Right lobe of liver (tissue), 6 donors: ENCODE data around the gene C1orf53. TPM values are rescaled to one million over a fixed set of nuclear protein-coding genes. Genes with fewer than 3 reads are reported as not detected.

Source experiments
- ATAC-seq, 4 donors: fragments of 200-7000 bp; cut with Tn5 transposase; one replicate each; pipeline ENCODE4 v1.9.1; 2020; ENCODE audit warnings: mild to moderate bottlenecking in 4 of 4, moderate library complexity in 4 of 4
- DNase-seq, 3 donors: peaks; one replicate each; pipeline ENCODE4 v3.0.0-alpha.2; 2020
- H3K27ac ChIP-seq, 3 donors: fragments of 200-600 bp; one replicate each; pipeline ENCODE4 v1.8.0; 2022
- H3K27me3 ChIP-seq, 2 donors: fragments of 200-600 bp; one replicate each; pipeline ENCODE4 v1.8.0; 2022
- H3K36me3 ChIP-seq, 4 donors: fragments of 200-600 bp; sonication (generic) in 1 of 4; one replicate each; pipeline versions ENCODE4 v1.5.1 to v1.8.0; 2017 to 2022; ENCODE audit warnings: control low read depth in 1 of 4
- H3K4me1 ChIP-seq, 4 donors: fragments of 200-600 bp; sonication (generic) in 1 of 4; one replicate each; pipeline versions ENCODE4 v1.5.1 to v1.8.0; 2017 to 2022; ENCODE audit warnings: control low read depth in 1 of 4
- H3K4me3 ChIP-seq, 3 donors: fragments of 200-600 bp; one replicate each; pipeline ENCODE4 v1.8.0; 2022
- H3K9me3 ChIP-seq, 4 donors: fragments of 200-600 bp; sonication (generic) in 1 of 4; one replicate each; pipeline versions ENCODE4 v1.5.1 to v1.8.0; 2017 to 2022; ENCODE audit warnings: control low read depth in 1 of 4
- CTCF ChIP-seq, 4 donors: fragments of 200-600 bp in 3 of 4; fragments of 450-650 bp in 1 of 4; IDR thresholded peaks; one replicate each; pipeline versions ENCODE4 v1.5.1 to v1.8.0; 2016 to 2022; ENCODE audit warnings: antibody characterized with exemption in 4 of 4, mild to moderate bottlenecking in 2 of 4
- POLR2A ChIP-seq: fragments of 450-650 bp; IDR thresholded peaks from one replicate; pipeline ENCODE4 v1.6.1; 2017; ENCODE audit warnings: antibody characterized with exemption, mild to moderate bottlenecking
- WGBS: methylation state at CpG from one replicate; pipeline ENCODE4 v1.1.6; 2018; ENCODE audit warnings: low coverage, low lambda C conversion rate; ENCODE audit not compliant: insufficient coverage; ENCODE audit errors: missing lambda C conversion rate; 5-methylcytosine and 5-hydroxymethylcytosine counted together
- intact Hi-C, 2 donors: fragments of 100-400 bp; cut with DNase I; formaldehyde crosslinking; loops; one replicate each; pipeline versions ENCODE4 v1.11.2 to v1.14.1; 2022
- total RNA-seq, 6 experiments: library from RNA; depleted of rRNA in 2 of 6; stranded (reverse); fragments of >200 nt in 2 of 6; fragmentation: NEBNext Ultra II Directional in 3 of 6; extraction: Animal tissue kit (Norgen Biotek cat#: 25700) in 3 of 6; gene quantifications; one replicate each; pipeline versions ENCODE4 v1.1.0 to v1.2.4, GENCODE V29; 2016 to 2023
- donor health status: DM: no; HTN: yes; CAD: no.
- donor health status: DM: no; HTN: no; CAD: no.
- donor health status: DM: no; HTN: no; CAD: no.
- donor health status: DM: no; HTN: yes; CAD: no.
- donor health status: DM: no; HTN: yes; CAD: no.

C1orf53 gene
- total RNA-seq, 6 experiments from 2014 or later: 4.0 to 8.9 (median 6.2) TPM

- H3K9me3 ChIP-seq: no peaks in the 10 kb centered on the region
- H3K36me3 ChIP-seq: no peaks in the 10 kb centered on the region
- H3K4me1 ChIP-seq: peaks cover 0 to 17% (median 7%) of the 10 kb centered on the region in 4 donors
- TF ChIP-seq POLR2A (no peak), CTCF (IDR thresholded peaks at IDR 0.05) (no peak)
- H3K27me3 ChIP-seq: no peaks in the 10 kb centered on the region
- no peak overlapping the region for H3K27ac ChIP-seq
- ATAC-seq: no peak
- intact Hi-C loops: no loop called here
- H3K4me3 ChIP-seq: no peak overlapping the region
- 53% methylated on average over 11 of the region's 11 CpGs for WGBS
- DNase-seq: no peak
Observed at GRCh38 chr1:197904126-197904787, 1.8 kb downstream of the C1orf53 start.

DNA sequence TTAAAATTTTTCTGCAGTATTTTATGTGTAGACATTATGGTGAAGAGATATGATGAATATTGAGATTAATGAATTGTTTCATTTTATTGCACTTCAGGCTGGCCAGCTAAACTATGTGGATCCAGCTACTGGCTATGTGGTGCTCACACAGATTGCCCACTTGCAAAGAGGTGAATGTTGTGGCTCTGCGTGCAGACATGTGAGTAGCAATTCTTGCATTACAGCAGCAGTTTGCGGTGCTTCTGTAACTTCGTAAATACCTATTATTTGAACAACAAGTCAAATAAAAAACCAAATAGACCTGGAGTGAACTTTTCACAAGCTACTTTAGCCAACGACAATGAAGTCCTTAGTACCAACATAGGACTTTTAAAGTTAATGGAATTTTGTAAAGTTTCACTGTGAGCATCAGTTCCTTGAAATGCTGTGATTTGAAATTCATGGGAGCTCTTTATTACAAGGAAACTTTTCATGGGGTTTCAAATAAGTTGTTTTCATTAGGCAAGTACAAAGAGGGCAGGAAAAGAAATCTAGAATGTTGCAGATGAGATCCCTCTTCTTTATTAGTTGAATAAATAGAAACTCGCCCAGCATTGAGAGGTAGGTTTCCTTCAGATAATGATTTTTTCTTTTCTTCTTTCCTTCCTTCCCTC is 3.4 kb downstream of the C1orf53 start:
- H3K36me3 ChIP-seq: no peaks in the 10 kb centered on the region
- H3K27me3 ChIP-seq: peaks cover 0 to 15% of the 10 kb centered on the region in 2 donors
- H3K4me1 ChIP-seq: peaks cover 0 to 24% (median 9%) of the 10 kb centered on the region in 4 donors
- no peak overlapping the region for H3K27ac ChIP-seq
- intact Hi-C loops: no loop called here
- ATAC-seq (no peak), DNase-seq (no peak)
- H3K4me3 ChIP-seq: no peak overlapping the region
- no peaks in the 10 kb centered on the region for H3K9me3 ChIP-seq
- no peak for TF ChIP-seq POLR2A
- WGBS: 26% methylated on average over 5 of the region's 5 CpGs

- no peak for ATAC-seq
- WGBS: 64% methylated on average over 3 of the region's 3 CpGs
- TF ChIP-seq POLR2A: no peak
- TF ChIP-seq CTCF (IDR thresholded peaks at IDR 0.05): no peak
- peaks cover 3 to 25% of the 10 kb centered on the region in 2 donors for H3K27me3 ChIP-seq
- H3K27ac ChIP-seq: no peak overlapping the region
- no peaks in the 10 kb centered on the region for H3K9me3 ChIP-seq
- no peak for DNase-seq
- peaks cover 0 to 45% (median 19%) of the 10 kb centered on the region in 4 donors for H3K4me1 ChIP-seq
- H3K4me3 ChIP-seq: no peak overlapping the region
- intact Hi-C loops: no loop called here
- no peaks in the 10 kb centered on the region for H3K36me3 ChIP-seq
Observed at GRCh38 chr1:197907846-197908616, 5.6 kb downstream of the C1orf53 start.

- DNase-seq: no peak
- no peak overlapping the region for H3K27ac ChIP-seq
- no peaks in the 10 kb centered on the region for H3K36me3 ChIP-seq
- intact Hi-C loops: no loop called here
- ATAC-seq: no peak
- peaks cover 0 to 43% (median 19%) of the 10 kb centered on the region in 4 donors for H3K4me1 ChIP-seq
- no peaks in the 10 kb centered on the region for H3K9me3 ChIP-seq
- TF ChIP-seq CTCF (IDR thresholded peaks at IDR 0.05) (no peak), POLR2A (no peak)
- peaks cover 3 to 32% of the 10 kb centered on the region in 2 donors for H3K27me3 ChIP-seq
- H3K4me3 ChIP-seq: no peak overlapping the region
- WGBS: 27% methylated on average over 14 of the region's 14 CpGs
Observed at GRCh38 chr1:197908716-197909220, 6.3 kb downstream of the C1orf53 start.
